Mesothelial cell of epicardium (in vitro differentiated cells): Measurements from ENCODE around the gene MLLT10. TPM values are rescaled to one million over a fixed set of nuclear protein-coding genes. Genes with fewer than 3 reads are reported as not detected.

ENCODE experiments used
- DNase-seq, 2 experiments: peaks; one replicate each; pipeline ENCODE4 v3.0.0; 2021; ENCODE audit warnings: low spot score in 2 of 2; ENCODE audit not compliant: unreplicated experiment in 2 of 2
- H3K27ac Mint-ChIP-seq: 2 replicates; pipeline ENCODE4 v1.8.0; 2021; ENCODE audit warnings: mixed read lengths
- H3K27me3 Mint-ChIP-seq: 2 replicates; pipeline ENCODE4 v1.8.0; 2021; ENCODE audit warnings: low read depth, mixed read lengths
- H3K36me3 Mint-ChIP-seq: 2 replicates; pipeline ENCODE4 v1.8.0; 2021; ENCODE audit warnings: mixed read lengths
- H3K4me1 Mint-ChIP-seq: 2 replicates; pipeline ENCODE4 v1.8.0; 2021; ENCODE audit warnings: mixed read lengths
- H3K4me3 Mint-ChIP-seq: 2 replicates; pipeline ENCODE4 v1.8.0; 2021; ENCODE audit warnings: mild to moderate bottlenecking, moderate library complexity, mixed read lengths
- H3K9me3 Mint-ChIP-seq: 2 replicates; pipeline ENCODE4 v1.8.0; 2021; ENCODE audit warnings: mixed read lengths
- CTCF ChIP-seq: fragments of 200-600 bp; sonication (generic); IDR thresholded peaks from one replicate; pipeline ENCODE4 v1.5.0; 2021; ENCODE audit warnings: antibody characterized with exemption; ENCODE audit not compliant: unreplicated experiment
- total RNA-seq: library from RNA; stranded (reverse); gene quantifications from 3 replicates; pipeline ENCODE4 v1.2.1, GENCODE V29; 2021

Gene MLLT10
- total RNA-seq, 1 donor from 2014 or later = 62.5 TPM

GRCh38 chr10:21648040-21648439, 114.0 kb downstream of the MLLT10 start:
- Mint-ChIP-seq H3K4me3 (no peak overlapping the region), H3K27ac (no peak overlapping the region), H3K4me1 (peaks cover 8% of the 10 kb centered on the region), H3K27me3 (no peaks in the 10 kb centered on the region), H3K36me3 (peaks cover 10% of the 10 kb centered on the region), H3K9me3 (no peaks in the 10 kb centered on the region)
- TF ChIP-seq CTCF = no peak
- no peak for DNase-seq

GRCh38 chr10:21649454-21649872, 115.4 kb downstream of the MLLT10 start:
- Mint-ChIP-seq H3K9me3 (no peaks in the 10 kb centered on the region), H3K4me3 (no peak overlapping the region), H3K27me3 (no peaks in the 10 kb centered on the region), H3K27ac (no peak overlapping the region), H3K4me1 (no peaks in the 10 kb centered on the region), H3K36me3 (peaks cover 10% of the 10 kb centered on the region)
- TF ChIP-seq CTCF = no peak
- no peak for DNase-seq

- H3K9me3 Mint-ChIP-seq = no peaks in the 10 kb centered on the region
- DNase-seq = no peak
These were observed 116.3 kb downstream of the MLLT10 start for GRCh38 chr10:21650353-21650752.

GRCh38 chr10:21655236-21655635, 121.2 kb downstream of the MLLT10 start:
- no peaks in the 10 kb centered on the region for H3K36me3 Mint-ChIP-seq
- no peaks in the 10 kb centered on the region for H3K9me3 Mint-ChIP-seq
- no peaks in the 10 kb centered on the region for H3K27me3 Mint-ChIP-seq
- H3K27ac Mint-ChIP-seq = no peak overlapping the region
- TF ChIP-seq CTCF = no peak
- peaks cover 5% of the 10 kb centered on the region for H3K4me1 Mint-ChIP-seq
- DNase-seq = no peak
- no peak overlapping the region for H3K4me3 Mint-ChIP-seq

More at GRCh38 chr10:21650353-21650752, 116.3 kb downstream of the MLLT10 start:
- Mint-ChIP-seq H3K4me1 (no peaks in the 10 kb centered on the region), H3K27ac (no peak overlapping the region), H3K27me3 (no peaks in the 10 kb centered on the region), H3K36me3 (peaks cover 10% of the 10 kb centered on the region), H3K4me3 (no peak overlapping the region)
- no peak for TF ChIP-seq CTCF

GRCh38 chr10:21655687-21656086, 121.7 kb downstream of the MLLT10 start:
- Mint-ChIP-seq H3K36me3 (no peaks in the 10 kb centered on the region), H3K27me3 (no peaks in the 10 kb centered on the region), H3K9me3 (no peaks in the 10 kb centered on the region), H3K4me1 (peaks cover 5% of the 10 kb centered on the region), H3K27ac (no peak overlapping the region), H3K4me3 (no peak overlapping the region)
- TF ChIP-seq CTCF = no peak
- DNase-seq = no peak

GRCh38 chr10:21661087-21661486, 127.1 kb downstream of the MLLT10 start:
- H3K4me1 Mint-ChIP-seq = peaks cover 17% of the 10 kb centered on the region
- no peak overlapping the region for H3K4me3 Mint-ChIP-seq
- peaks cover 5% of the 10 kb centered on the region for H3K36me3 Mint-ChIP-seq
- no peak for TF ChIP-seq CTCF
- H3K27ac Mint-ChIP-seq = no peak overlapping the region
- no peak for DNase-seq
- no peaks in the 10 kb centered on the region for H3K27me3 Mint-ChIP-seq
- H3K9me3 Mint-ChIP-seq = no peaks in the 10 kb centered on the region
